Activated CD8-positive, alpha-beta memory T cell treated with anti-CD3 and anti-CD28 coated beads, Interleukin-2, amount 50 U/mL, for 24 hours (primary cell): ENCODE measurements around the gene ECE1.

ENCODE experiments used
- DNase-seq: peaks from one replicate; pipeline ENCODE4 v3.0.0-alpha.2; 2020; ENCODE audit errors: extremely low read depth

The ECE1 gene

DNA sequence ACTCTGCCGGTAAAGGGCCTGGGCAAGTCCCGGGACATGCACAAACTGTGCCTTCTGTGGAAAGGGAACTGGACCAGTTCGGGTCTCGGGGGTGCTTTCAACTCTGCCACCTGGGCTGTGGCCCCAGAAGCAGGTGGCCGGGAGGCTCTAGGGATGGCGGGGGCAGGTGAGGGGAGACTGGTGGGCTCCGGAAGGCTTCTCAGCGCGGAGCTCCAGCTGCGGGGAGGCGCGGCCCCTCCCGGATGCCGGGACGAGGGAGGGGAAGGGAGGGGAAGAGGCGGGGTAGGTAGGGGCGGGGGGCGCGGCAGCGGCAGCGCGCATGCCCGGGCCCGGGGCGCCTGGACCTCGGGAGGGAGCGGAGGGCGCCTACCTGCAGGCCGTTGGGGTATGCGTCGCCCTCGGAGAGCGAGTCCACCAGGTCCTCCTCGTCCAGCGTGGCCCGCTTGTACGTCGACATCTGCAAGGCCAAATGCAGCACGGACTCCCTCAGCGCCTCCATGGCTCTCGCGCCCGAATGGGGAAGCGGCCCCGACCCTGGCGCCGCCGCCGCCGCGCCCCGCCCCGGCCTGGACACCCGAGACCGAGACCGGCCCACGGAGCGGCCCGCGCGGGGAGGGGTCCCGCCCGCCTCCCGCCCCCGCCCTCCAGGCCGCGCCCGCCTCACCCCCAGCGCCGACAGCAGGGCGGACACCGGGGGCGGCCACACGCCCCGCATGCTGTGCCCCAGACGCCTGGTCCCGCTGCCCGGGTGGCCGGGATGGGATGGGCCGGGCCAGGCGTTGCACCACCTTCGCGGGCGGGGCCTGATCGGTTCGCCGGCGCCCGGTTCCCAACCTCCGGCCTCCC, at the start of gene ECE1:
TSS of gene ECE1 (minus strand) at position 764 of the 846 bp plus-strand sequence. CDS start at position 715, 49 bp downstream.
- DNase-seq, result no peak

DNA sequence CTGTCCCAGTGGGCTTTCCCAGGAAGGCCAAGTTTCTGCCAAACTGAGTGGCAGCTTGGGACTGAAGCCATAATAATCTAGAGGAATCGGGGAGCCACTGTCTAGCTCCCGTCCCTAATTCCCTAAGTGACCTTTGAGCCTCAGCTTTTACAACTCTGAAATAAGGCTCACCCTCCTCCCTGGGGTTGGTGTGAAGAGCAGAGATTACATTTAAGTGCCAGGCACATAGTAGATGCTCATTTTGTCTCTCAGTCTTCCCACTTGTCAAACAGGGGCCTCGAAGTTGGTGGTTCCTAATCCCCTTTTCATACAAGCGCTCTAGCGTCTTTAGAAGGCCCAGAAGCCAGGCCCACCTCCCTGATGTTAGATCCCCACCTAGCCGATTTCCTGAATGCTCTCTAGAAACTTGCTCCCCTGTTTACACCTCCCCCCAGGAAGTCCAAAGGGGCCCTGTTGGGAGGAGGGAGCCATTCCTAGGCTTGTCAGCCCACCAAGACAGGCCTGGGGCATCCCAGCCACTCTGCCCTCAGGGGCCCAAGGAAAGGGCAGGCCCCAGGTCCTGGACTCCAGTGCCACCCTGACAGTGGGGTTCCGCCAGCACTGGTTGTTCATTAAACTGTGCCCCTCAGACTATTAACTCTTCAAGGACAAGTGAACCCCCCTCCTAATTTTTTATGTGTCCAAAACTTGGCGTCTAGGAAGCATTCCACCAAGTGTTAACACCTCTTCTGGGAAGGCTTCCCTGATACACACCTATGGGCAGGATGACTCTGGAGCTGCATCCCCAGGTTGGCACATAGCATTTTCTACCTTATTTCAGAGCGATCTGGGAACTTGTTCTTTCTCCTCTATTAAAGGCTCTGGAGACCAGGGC, 49.3 kb upstream of the ECE1 start:
- DNase-seq, result no peak

DNA sequence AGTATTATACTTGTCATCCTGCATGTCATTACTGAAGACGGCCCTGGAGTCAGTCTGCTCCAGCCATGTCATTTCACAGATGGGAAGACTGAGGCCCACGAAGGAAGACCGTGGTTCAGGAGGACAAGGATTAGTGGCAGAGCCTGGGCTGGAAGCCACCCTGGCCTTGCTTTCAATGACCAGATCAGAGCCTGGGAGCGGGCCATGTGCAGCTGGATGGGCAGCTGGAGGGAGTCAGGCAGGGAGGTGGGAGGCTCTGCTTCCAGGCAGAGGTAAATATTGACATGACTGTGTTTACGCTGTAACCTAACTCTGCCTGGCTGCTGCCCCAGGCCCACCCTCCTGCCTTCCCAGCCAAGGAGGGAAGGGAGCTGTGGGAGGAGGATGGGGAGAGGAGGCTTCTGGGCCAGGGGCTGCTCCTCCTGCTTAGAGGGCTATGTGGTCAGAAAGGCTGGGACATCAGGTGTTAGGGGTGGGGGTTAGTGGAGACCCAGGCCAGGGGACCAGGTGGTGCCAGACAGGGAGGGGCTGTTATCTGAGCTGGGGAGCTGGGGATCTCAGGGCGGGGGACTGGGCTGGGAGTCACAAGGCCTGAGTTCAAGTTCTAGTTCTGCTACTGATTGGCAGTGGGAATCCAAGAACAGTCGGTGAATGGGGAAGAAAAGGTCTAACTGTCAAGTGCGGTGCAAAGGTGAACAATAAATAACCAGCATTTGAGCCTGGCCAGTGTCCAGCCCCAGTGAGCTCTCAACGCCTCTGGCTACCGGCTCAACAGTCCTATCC, 48.5 kb upstream of the ECE1 start:
- no peak for DNase-seq

DNA sequence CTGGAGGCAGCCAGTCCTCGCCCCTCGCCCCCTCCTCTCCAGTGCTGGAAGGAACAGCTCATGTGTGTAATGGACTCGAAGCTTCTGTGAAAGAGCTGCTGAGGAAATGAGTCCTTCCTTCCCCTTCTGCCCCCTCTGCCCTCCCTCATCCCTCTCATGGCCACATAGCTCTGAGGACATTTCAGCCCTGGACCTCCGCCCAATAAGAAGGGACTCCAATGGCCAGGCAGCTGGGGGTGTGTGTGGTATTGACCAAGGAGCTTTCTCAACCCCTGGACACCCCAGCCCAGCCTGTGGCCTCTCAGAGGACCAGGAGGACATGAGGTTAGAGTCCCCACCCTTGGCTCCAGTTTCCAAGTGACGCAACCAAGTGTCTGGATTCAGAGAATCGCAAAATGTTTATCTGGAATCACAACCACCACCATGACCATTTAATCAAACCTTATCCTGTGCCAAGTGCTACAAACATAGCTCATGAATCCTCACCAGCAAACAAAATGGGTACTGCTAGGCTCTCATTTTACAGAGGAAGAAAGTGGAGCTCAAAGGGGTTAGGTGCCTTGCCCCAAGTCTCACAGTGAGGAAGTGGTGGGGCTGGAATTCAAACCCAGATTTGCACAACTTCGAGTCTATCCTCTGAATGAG, 47.8 kb upstream of the ECE1 start:
- no peak for DNase-seq

DNA sequence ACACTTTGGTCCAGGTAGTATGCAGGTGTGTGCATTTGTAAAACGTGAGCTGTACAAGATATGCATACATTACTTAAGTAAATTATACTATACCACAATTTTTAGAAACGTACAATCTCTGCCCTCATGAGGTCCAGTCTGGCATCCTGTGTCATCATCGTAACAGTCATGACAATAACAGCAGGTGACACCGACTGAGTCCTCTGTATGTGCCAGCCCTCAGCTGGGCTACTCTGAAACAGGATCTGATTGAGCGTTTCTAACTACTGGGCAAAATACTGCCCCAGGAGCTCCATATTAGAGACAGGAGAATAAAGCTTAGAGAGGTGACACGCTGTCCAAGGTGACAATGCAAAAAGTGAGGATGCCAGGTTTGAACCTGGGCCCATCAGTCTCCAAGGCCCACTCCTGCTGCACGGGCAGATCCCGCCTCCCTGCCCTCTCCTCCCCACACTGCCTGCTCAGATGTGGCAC, 47.2 kb upstream of the ECE1 start:
- DNase-seq, result no peak

DNA sequence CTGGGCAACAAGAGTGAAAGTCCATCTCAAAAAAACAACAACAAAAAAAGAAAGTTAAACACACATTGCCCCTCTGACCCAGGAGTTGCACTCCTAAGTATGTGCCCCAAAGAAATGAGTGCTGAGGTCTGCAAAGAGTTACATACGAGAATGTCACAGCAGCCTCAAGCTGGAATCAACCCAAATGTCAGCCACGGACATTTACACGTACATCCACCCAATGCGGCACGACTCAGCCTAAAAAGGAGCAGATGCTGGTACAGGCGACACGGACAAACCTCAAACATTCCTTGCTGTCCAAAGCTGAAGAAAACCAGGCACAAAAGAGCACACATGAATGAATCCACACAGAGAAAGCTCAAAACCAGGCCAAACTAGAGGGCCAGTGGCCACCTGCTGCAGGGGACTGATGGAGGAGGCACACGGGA, 46.8 kb upstream of the ECE1 start:
- DNase-seq, result no peak

DNA sequence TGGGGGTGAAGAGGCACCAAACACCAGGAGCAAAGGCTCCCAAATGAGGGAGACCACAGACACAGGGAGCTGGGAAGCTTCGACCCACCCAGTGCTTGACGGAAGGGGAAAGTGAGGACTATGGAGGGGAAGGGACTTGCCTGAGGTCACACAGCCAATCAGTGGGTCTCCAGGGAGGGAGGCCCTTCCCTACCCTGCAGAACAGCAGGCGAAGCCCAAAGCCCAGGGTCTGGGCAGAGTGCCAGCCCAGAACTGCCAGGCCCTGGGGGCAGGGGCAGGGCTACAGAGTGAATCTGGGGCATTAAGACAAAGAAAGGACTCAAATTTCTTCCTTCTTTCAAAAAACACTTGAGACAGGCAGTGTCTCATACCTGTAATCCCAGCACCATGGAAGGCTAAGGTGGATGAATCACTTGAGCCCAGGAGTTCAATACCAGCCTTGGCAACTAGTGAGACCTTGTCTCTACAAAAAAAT, 45.5 kb upstream of the ECE1 start:
- DNase-seq, result no peak

DNA sequence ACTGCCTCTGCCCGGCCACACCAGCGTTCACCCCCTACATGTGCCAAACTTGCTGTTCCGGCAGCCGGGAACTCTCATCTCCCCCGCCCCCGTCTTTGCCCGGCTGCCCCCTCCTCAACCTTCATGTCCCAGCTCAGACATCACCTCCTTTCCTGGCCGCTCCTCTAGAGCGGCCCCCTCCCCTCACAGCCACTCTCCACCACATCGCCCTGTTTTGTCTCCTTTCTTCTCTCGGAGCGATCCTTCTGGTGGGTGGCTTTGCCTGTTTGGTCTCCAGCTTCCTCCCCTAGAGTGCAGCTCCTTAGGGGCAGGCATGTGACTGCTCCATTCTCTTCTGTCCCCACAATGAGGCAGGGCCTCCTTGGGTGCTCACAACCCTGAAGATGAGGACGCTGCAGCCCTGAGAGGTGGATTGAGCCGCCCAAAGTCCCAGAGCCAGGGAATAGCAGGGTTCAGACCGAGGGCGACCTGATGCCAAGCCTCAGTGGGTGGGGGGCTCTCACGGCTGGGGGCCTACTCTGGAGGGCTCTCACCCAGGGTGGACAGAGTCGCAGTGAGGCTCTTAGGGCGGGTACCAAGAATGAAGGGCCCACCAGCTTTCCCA, 44.9 kb upstream of the ECE1 start:
- no peak for DNase-seq

DNA sequence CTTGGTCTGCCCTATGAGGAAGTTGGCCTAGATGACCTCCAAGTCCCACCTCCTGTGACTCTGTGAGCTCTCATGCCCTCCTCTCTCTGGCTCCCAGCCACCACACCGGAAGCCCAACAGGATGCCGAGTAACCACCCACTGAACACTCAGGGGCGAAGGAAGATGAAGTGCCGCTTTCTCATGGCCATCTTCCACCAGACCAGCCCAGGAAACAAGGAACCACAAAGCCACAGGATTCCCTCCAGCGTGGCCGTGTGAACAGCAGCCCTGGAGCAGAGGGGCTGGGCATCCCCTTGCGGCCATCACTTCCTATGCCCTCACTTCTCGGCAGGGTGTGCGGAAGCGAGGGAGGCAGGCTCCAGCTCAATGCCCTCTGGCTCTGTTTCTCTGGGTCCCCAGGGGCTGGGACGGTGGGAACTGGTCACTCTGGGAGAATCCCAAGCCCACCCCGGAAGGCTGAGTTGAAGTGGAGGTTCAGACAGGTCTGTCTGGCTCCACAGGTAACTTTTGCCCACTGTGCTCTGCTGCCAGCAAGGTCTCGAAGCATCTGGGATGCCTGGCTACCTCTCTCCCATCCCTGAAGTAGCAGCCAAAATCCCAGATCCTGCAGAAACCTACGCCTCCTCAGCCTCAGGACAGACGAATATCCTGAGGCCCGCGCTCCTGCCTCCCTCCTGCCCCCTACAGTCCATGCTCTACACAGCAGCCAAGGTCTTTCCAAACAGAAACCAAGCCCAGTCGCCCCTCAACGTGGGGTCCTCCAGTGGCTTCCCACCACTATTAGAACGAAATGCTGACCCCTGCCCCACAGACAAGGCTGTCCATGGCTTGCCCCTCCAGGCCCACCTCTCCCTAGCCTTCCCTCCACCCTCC, 44.2 kb upstream of the ECE1 start:
- no peak for DNase-seq

DNA sequence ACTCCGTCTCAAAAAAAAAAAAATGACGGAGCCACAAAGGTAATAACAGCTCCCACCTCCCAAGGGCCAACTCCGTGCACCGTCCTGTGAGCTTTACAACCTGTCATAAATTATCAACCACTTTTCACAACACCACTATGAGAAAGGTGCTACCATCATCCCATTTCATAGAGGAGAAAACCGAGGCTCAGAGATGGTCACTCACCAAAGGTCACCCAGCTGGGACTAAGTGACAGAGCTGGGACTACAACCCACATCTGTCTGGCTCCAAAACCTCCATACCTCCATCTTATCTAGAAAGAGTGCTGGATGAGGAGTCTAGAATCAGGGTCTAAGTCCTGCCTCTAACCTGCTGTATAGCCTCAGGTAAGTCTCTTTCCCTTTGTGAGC, 43.6 kb upstream of the ECE1 start:
- DNase-seq, result no peak

DNA sequence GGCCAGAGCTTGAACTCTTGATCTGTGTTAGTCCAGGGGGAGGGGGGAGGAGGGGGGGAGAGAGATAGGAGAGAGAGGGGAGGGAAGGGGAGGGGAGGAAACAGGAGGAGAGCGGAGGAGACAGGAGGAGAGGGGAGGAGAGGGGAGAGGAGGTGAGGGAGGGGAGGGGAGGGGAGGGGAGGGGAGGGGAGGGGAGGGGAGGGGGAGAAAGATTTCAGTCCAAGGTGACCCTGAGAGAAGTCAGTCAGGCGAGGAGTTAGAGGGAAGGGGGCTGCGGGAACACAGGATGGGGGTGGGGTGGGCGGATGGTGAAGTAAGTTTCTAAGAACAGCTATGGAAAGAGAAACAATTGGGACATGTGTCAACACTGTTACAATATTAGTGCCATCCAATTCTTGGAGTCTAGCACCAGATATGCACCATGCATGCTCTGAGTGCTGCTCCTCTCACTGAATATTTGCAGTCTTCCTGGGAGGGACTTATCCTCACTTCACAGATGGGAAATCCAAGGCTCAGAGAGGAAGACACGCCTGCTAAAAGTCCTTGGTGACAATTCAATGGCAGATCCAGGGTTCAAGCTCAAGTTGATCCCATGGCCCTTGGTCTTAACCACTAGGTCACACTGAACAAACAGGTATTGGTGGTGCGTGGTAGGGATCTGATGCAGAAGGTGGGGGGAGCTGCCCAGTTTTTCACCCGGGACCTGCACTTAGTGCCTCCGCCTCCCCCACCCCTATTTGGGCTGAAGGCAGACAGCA, 42.5 kb upstream of the ECE1 start:
- no peak for DNase-seq

DNA sequence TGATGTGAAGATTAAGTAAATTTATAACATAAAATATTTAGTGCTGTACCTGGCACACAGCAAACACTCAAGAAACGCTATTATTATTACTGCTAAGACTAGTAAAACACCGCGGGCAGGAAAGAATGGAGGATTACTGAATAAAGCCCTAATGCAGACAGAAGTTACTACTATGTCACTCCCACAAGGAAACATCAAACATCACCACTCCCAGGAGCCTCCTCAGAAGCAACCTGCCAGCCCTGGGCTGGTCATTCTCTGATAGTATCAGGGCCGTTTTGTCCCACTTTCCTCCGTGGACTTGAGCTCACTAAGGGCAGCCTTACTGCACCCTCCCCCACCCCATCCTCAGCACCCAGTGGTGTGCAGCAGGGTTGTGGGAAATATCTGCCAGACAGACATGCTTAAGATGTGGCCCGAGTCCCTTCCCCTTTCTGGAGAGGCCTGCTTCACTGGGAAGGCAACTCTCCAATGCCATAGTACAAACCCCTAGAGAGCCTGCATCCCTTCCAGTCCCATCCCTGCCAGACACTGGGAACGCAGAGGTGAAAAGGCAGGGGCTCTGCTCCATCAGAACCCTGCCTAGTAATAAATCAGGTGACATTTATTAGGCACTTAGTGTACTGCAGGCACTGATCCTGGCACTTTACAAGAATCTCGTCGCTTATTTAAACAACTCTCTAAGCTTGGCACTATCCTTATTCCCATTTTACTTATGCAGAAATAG, 41.7 kb upstream of the ECE1 start:
- DNase-seq, result no peak

DNA sequence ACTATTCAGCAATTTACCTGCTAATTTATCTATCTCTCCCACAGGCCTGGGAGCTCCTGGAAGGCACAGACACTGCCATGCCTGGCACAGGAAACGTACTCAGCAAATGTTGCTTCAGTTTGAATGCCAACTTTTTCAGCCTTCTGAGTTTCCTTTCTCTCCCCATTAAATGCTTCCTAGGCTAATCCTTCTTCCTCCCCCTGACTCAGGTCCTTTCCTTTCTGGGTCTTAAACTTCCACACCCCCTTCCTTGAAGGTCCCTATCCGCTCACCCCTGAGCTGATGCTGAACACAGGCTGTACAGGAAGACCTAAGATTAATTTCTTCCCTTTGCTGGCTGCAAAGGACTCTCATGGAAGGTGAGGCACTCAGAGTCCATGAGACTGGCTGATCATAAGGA, 40.3 kb upstream of the ECE1 start:
- no peak for DNase-seq

DNA sequence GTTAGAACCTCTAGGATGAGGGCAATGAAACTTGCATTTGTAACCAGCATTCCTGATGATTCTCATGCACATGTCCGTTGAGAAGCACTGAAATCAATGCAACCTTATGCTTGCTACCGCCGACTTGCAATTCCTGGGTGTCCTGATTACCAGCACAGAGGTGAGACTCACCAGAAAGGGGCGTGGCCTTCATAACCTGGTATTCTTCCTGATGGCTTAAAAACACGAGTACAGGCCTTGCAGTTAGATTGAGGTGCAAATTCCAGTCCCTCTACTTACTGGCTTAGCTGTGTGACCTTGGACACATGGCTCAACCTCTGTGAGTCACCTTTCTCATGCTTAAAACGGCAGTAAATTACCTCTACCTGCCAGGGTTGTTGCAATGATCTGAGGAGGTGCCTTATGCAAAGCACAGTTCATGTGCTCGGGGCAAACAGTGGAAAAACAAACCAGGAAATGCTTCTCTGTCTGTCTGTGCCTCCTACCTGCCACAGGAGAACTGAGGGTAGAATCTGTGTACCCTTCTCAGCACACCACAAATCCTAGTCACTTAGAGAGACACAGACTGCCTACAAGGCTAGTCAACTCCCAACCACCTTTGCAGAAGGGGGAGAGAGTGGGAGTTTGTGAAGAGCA, 39.1 kb upstream of the ECE1 start:
- DNase-seq, result no peak

DNA sequence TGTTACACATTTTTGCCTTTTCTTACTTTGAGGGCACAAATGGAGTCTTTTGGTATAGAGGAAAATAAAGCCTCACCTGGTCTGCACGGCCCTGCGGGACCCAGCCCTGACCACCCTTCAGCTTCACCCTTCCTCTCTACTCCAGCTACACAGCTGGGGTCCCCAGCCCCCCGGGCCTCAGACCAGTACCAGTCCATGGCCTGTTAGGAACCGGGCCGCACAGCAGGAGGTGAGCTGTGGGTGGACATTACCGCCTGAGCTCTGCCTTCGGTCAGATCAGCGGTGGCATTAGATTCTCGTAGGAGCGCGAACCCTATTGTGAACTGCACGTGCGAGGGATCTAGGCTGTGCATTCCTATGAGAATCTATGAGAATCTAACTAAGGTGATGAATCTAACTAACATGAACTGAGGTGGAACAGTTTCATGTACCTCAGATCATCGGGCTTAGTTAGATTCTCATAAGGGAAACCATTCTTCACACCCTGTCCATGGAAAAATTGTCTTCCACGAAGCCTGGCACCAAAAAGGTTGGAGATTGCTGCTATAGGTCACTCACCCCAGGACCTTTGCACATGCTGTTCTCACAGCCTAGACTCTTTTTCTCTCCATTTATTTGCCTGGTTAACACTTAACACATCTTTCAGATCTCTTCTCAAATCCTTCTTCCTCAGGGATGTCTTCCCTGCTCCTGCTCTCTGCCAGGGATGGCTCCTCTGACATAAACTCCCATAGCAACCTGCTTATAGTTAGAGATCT, 37.5 kb upstream of the ECE1 start:
- no peak for DNase-seq

DNA sequence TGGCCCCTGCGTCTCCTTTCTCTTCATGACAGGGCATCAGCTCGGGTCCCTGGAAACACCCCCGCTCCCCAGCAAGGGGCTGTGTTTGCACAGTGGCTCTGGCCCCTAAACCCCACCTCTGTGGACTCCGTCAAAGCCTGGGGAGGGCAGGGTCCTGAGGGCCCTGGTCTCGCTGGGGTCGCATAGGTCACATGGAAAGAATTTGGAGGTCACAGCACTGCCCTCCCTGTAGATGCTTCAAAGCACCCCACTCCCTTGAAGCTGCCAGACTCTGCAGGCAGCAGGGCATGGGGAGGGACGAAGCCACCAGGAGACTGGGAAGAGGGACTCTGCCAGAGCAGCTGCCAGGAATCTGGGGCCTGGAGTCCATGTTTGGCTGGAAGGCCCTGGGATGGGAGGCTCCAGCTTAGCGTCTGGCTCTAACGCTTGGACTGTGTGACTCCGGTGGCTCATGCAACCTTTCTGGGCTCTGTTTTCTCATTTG, 36.6 kb upstream of the ECE1 start:
- DNase-seq, result no peak

DNA sequence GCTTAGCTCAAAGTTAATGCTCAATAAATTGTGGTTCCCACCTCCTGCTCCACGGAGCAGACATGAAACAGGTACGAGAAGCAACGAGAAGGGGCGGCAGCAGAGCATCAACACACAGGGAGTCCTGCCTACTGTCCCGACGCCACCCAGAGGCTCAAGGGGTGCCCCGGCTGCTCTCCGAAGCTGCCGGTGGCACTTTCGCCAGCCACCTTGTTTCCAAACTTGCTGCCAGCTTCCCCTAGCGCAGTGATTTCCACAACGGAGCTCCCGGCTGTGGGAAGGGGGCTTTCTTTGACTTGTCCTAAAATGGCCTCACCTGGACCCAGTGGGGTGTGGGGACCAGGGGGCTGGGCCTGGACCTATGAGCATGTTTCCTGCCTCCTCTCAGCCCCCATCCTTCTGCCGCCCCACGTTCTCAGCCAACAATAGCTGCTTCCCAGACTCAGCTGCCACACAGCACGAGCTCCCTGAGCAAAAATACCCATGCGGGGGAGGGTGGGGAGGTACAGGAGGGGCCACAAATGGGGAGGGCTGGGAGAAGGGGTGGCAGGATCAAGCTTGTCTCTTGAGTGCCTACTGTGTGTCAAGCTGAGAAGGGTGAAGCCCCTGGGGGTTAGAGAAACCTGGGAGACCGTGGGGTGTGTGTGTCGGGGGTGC, 35.6 kb upstream of the ECE1 start:
- DNase-seq, result no peak
